WTC11 (cell line): ENCODE results near the gene MTMR3. TPM values are rescaled to one million over a fixed set of nuclear protein-coding genes. Genes with fewer than 3 reads are reported as not detected.

Source experiments
- ATAC-seq: fragments of 200-7000 bp; cut with Tn5 transposase; 2 replicates; pipeline ENCODE4 v1.10.0; 2021; ENCODE audit warnings: mild to moderate bottlenecking, moderate library complexity
- CTCF ChIA-PET: fragments of 300-600 bp; sonication (Branson Sonifier 250); formaldehyde crosslinking; loops from one replicate; lab custom pipeline; 2021; ENCODE audit warnings: antibody characterized with exemption; lab: Charles Lee
- POLR2A ChIA-PET: fragments of 350-600 bp; sonication (Branson Sonifier 250); formaldehyde crosslinking; loops from one replicate; lab custom pipeline; 2021; ENCODE audit warnings: antibody characterized with exemption; lab: Charles Lee
- DNase-seq: peaks from one replicate; pipeline ENCODE4 v3.0.0; 2021; ENCODE audit warnings: low spot score
- H3K27ac Mint-ChIP-seq: 2 replicates; pipeline ENCODE4 v1.8.0; 2021; ENCODE audit warnings: mixed read lengths
- H3K27me3 Mint-ChIP-seq: 2 replicates; pipeline ENCODE4 v1.8.0; 2021; ENCODE audit warnings: low read depth, mild to moderate bottlenecking, moderate library complexity, mixed read lengths
- H3K36me3 Mint-ChIP-seq: 2 replicates; pipeline ENCODE4 v1.8.0; 2021; ENCODE audit warnings: mixed read lengths
- H3K4me1 Mint-ChIP-seq: 2 replicates; pipeline ENCODE4 v1.8.0; 2022; ENCODE audit warnings: mixed read lengths
- H3K4me3 Mint-ChIP-seq: 2 replicates; pipeline ENCODE4 v1.8.0; 2021; ENCODE audit warnings: mild to moderate bottlenecking, moderate library complexity, mixed read lengths
- H3K9me3 Mint-ChIP-seq: 2 replicates; pipeline ENCODE4 v1.8.0; 2021; ENCODE audit warnings: mixed read lengths
- AR ChIP-seq: fragments of 250-450 bp; sonication (Bioruptor Pico); IDR thresholded peaks from 2 replicates; pipeline ENCODE4 v1.9.0; 2021; ENCODE audit warnings: mild to moderate bottlenecking
- ARID4B ChIP-seq: sonication (generic); formaldehyde crosslinking; IDR thresholded peaks from 2 replicates; pipeline ENCODE4 v1.8.0; 2023; ENCODE audit warnings: missing genetic modification reagents, mild to moderate bottlenecking, borderline replicate concordance
- E2F5 ChIP-seq: sonication (generic); formaldehyde crosslinking; IDR thresholded peaks from 2 replicates; pipeline ENCODE4 v1.8.1; 2022; ENCODE audit warnings: mild to moderate bottlenecking, moderate library complexity, missing genetic modification reagents
- GABPB1 ChIP-seq: sonication (generic); formaldehyde crosslinking; IDR thresholded peaks from 2 replicates; pipeline ENCODE4 v1.8.1; 2023; ENCODE audit warnings: mild to moderate bottlenecking, missing genetic modification reagents
- HMGA2 ChIP-seq: fragments of 250-450 bp; sonication (Bioruptor Pico); IDR thresholded peaks from 2 replicates; pipeline ENCODE4 v1.4.0; 2021; ENCODE audit warnings: mild to moderate bottlenecking, moderate library complexity
- JAZF1 ChIP-seq: fragments of 250-450 bp; sonication (Bioruptor Pico); IDR thresholded peaks from 2 replicates; pipeline ENCODE4 v1.9.0; 2021; ENCODE audit warnings: moderate library complexity, mild to moderate bottlenecking, inconsistent platforms
- JUN ChIP-seq: sonication (generic); formaldehyde crosslinking; IDR thresholded peaks from 2 replicates; pipeline ENCODE4 v1.8.0; 2023; ENCODE audit warnings: mild to moderate bottlenecking, missing genetic modification reagents
- NFATC4 ChIP-seq: fragments of 250-450 bp; sonication (Bioruptor Pico); IDR thresholded peaks from 2 replicates; pipeline ENCODE4 v1.9.0; 2021; ENCODE audit warnings: mild to moderate bottlenecking
- RELA ChIP-seq: sonication (generic); formaldehyde crosslinking; IDR thresholded peaks from 2 replicates; pipeline ENCODE4 v1.8.1; 2022; ENCODE audit warnings: missing genetic modification reagents, mild to moderate bottlenecking, borderline replicate concordance
- SP1 ChIP-seq: sonication (generic); formaldehyde crosslinking; conservative IDR thresholded peaks from 2 replicates; pipeline ENCODE4 v1.8.1; 2022; ENCODE audit warnings: missing genetic modification reagents
- TEAD1 ChIP-seq: sonication (generic); formaldehyde crosslinking; IDR thresholded peaks from 2 replicates; pipeline ENCODE4 v1.8.0; 2022; ENCODE audit warnings: mild to moderate bottlenecking, missing genetic modification reagents
- TEAD4 ChIP-seq: sonication (generic); formaldehyde crosslinking; IDR thresholded peaks from 2 replicates; pipeline ENCODE4 v1.8.0; 2022; ENCODE audit warnings: mild to moderate bottlenecking, missing genetic modification reagents
- ZBTB21 ChIP-seq: sonication (generic); formaldehyde crosslinking; IDR thresholded peaks from 2 replicates; pipeline ENCODE4 v1.8.1; 2023; ENCODE audit warnings: mild to moderate bottlenecking, missing genetic modification reagents, borderline replicate concordance
- ZNF121 ChIP-seq: sonication (generic); formaldehyde crosslinking; IDR thresholded peaks from 2 replicates; pipeline ENCODE4 v1.8.0; 2023; ENCODE audit warnings: missing genetic modification reagents
- ZNF232 ChIP-seq: sonication (generic); formaldehyde crosslinking; IDR thresholded peaks from 2 replicates; pipeline ENCODE4 v1.8.0; 2022; ENCODE audit warnings: mild to moderate bottlenecking, missing genetic modification reagents
- ZNF263 ChIP-seq: sonication (generic); formaldehyde crosslinking; IDR thresholded peaks from 2 replicates; pipeline ENCODE4 v1.8.1; 2022; ENCODE audit warnings: low read depth, mild to moderate bottlenecking, moderate library complexity, missing genetic modification reagents
- total RNA-seq: library from RNA; stranded (reverse); gene quantifications from 3 replicates; pipeline ENCODE4 v1.2.3, GENCODE V29; 2021
- TF ChIP-seq, protein P1 (sequence below): sonication (generic); formaldehyde crosslinking; IDR thresholded peaks from 2 replicates; pipeline ENCODE4 v1.8.1; 2022; ENCODE audit warnings: missing genetic modification reagents, borderline replicate concordance
- TF ChIP-seq, protein P2 (sequence below): fragments of 250-450 bp; sonication (Bioruptor Pico); IDR thresholded peaks from 2 replicates; pipeline ENCODE4 v1.9.0; 2021; ENCODE audit warnings: moderate library complexity, mild to moderate bottlenecking, inconsistent platforms, borderline replicate concordance

The MTMR3 gene
- total RNA-seq, 1 experiment from 2014 or later: 19.2 TPM

- TF ChIP-seq E2F5 (CRISPR knock-in tag): no peak
- TF ChIP-seq, protein P1, sequence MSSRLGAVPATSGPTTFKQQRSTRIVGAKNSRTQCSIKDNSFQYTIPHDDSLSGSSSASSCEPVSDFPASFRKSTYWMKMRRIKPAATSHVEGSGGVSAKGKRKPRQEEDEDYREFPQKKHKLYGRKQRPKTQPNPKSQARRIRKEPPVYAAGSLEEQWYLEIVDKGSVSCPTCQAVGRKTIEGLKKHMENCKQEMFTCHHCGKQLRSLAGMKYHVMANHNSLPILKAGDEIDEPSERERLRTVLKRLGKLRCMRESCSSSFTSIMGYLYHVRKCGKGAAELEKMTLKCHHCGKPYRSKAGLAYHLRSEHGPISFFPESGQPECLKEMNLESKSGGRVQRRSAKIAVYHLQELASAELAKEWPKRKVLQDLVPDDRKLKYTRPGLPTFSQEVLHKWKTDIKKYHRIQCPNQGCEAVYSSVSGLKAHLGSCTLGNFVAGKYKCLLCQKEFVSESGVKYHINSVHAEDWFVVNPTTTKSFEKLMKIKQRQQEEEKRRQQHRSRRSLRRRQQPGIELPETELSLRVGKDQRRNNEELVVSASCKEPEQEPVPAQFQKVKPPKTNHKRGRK: no peak
- no peak for TF ChIP-seq HMGA2 (CRISPR knock-in tag)
- TF ChIP-seq RELA (CRISPR knock-in tag): no peak
- no peak for TF ChIP-seq ZNF121 (CRISPR knock-in tag)
- TF ChIP-seq GABPB1: no peak
- TF ChIP-seq JUN: no peak
- TF ChIP-seq, protein P2, sequence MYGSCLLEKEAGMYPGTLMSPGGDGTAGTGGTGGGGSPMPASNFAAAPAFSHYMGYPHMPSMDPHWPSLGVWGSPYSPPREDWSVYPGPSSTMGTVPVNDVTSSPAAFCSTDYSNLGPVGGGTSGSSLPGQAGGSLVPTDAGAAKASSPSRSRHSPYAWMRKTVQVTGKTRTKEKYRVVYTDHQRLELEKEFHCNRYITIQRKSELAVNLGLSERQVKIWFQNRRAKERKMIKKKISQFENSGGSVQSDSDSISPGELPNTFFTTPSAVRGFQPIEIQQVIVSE (CRISPR knock-in tag): no peak
- TF ChIP-seq ZNF232: no peak
- no peak for TF ChIP-seq ARID4B (CRISPR knock-in tag)
- TF ChIP-seq, all 79 proteins: peak for 0
These were observed 65.4 kb downstream of the MTMR3 start (continued) for GRCh38 chr22:29948385-29948769.

- no peak for ATAC-seq
- no peak overlapping the region for H3K27ac Mint-ChIP-seq
- H3K9me3 Mint-ChIP-seq: no peaks in the 10 kb centered on the region
- no peaks in the 10 kb centered on the region for H3K27me3 Mint-ChIP-seq
- H3K36me3 Mint-ChIP-seq: no peaks in the 10 kb centered on the region
- H3K4me3 Mint-ChIP-seq: no peak overlapping the region
- CTCF ChIA-PET: no interaction called here
- peaks cover 60% of the 10 kb centered on the region for H3K4me1 Mint-ChIP-seq
- no peak for DNase-seq
- POLR2A ChIA-PET: no interaction called here
- TF ChIP-seq ZBTB21 (CRISPR knock-in tag): no peak
- TF ChIP-seq ARID4B (CRISPR knock-in tag): no peak
- TF ChIP-seq TEAD4 (CRISPR knock-in tag): no peak
- no peak for TF ChIP-seq JAZF1
- no peak for TF ChIP-seq ZNF263 (CRISPR knock-in tag)
- TF ChIP-seq TEAD1 (CRISPR knock-in tag): no peak
- no peak for TF ChIP-seq AR (CRISPR knock-in tag)
- no peak for TF ChIP-seq NFATC4 (CRISPR knock-in tag)
- TF ChIP-seq SP1 (CRISPR knock-in tag): no peak
These were observed 66.9 kb downstream of the MTMR3 start for GRCh38 chr22:29949872-29950271.
